Measurements from ENCODE around the gene SATL1.

Gene SATL1

GRCh38 chrX:85215946-85216345 lies 27.6 kb downstream of the SATL1 start:
- TF ChIP-seq CTCF (IDR thresholded peaks at IDR 0.05) = no peak
- no peak for DNase-seq (ENCODE audit: low spot score)
- Histone ChIP-seq H3K27ac (no peak overlapping the region), H3K4me3 (no peak overlapping the region)

- DNase-seq (ENCODE audit: low spot score) = no peak
- no peak overlapping the region for H3K4me3 ChIP-seq
- no peak for TF ChIP-seq CTCF (IDR thresholded peaks at IDR 0.05)
- no peak overlapping the region for H3K27ac ChIP-seq
These were observed 29.6 kb downstream of the SATL1 start for GRCh38 chrX:85213792-85214530.

- no peak for TF ChIP-seq CTCF (IDR thresholded peaks at IDR 0.05)
- H3K4me3 ChIP-seq = no peak overlapping the region
- H3K27ac ChIP-seq = no peak overlapping the region
- DNase-seq (ENCODE audit: low spot score) = no peak
These were observed 40.1 kb downstream of the SATL1 start for GRCh38 chrX:85203461-85203970.

- Histone ChIP-seq H3K27ac (no peak overlapping the region), H3K4me3 (no peak overlapping the region)
- no peak for TF ChIP-seq CTCF (IDR thresholded peaks at IDR 0.05)
- DNase-seq (ENCODE audit: low spot score) = no peak
These were observed 47.3 kb downstream of the SATL1 start for GRCh38 chrX:85196319-85196718.

- DNase-seq (ENCODE audit: low spot score) = no peak
- H3K27ac ChIP-seq = no peak overlapping the region
- H3K4me3 ChIP-seq = no peak overlapping the region
- TF ChIP-seq CTCF (IDR thresholded peaks at IDR 0.05) = no peak
These were observed 83.9 kb downstream of the SATL1 start for GRCh38 chrX:85159644-85160043.

- no peak for TF ChIP-seq CTCF (IDR thresholded peaks at IDR 0.05)
- H3K27ac ChIP-seq = no peak overlapping the region
- DNase-seq (ENCODE audit: low spot score) = no peak
- H3K4me3 ChIP-seq = no peak overlapping the region
These were observed 102.6 kb downstream of the SATL1 start for GRCh38 chrX:85140964-85141363.

- H3K27ac ChIP-seq = no peak overlapping the region
- H3K4me3 ChIP-seq = no peak overlapping the region
- no peak for DNase-seq (ENCODE audit: low spot score)
- TF ChIP-seq CTCF (IDR thresholded peaks at IDR 0.05) = no peak
These were observed 104.2 kb downstream of the SATL1 start for GRCh38 chrX:85139422-85139821.
